Nephron progenitor cell (in vitro differentiated cells): ENCODE data around the gene GTF2I.
"Not testable (repeated sequence)": the region's sequence is repeated elsewhere in the genome, so short reads cannot be mapped to it uniquely, and the experiment has no call there.

Experiments used
- DNase-seq: peaks from one replicate; pipeline ENCODE4 v3.0.0; 2021
- H3K27ac Mint-ChIP-seq: 2 replicates; pipeline ENCODE4 v1.8.0; 2021; ENCODE audit warnings: mild to moderate bottlenecking, moderate library complexity, mixed read lengths
- H3K27me3 Mint-ChIP-seq: 2 replicates; pipeline ENCODE4 v1.8.0; 2021; ENCODE audit warnings: mild to moderate bottlenecking, low read depth, mixed read lengths; ENCODE audit not compliant: poor library complexity
- H3K36me3 Mint-ChIP-seq: 2 replicates; pipeline ENCODE4 v1.8.0; 2021; ENCODE audit warnings: low read depth, mixed read lengths
- H3K4me1 Mint-ChIP-seq: 2 replicates; pipeline ENCODE4 v1.8.0; 2021; ENCODE audit warnings: mixed read lengths
- H3K4me3 Mint-ChIP-seq: 2 replicates; pipeline ENCODE4 v1.8.0; 2021; ENCODE audit warnings: mild to moderate bottlenecking, moderate library complexity, mixed read lengths
- H3K9me3 Mint-ChIP-seq: 2 replicates; pipeline ENCODE4 v1.8.0; 2021; ENCODE audit warnings: mild to moderate bottlenecking, moderate library complexity, mixed read lengths
- CTCF ChIP-seq: fragments of 200-600 bp; sonication (generic); IDR thresholded peaks from 2 replicates; pipeline ENCODE4 v1.5.0; 2021; ENCODE audit warnings: antibody characterized with exemption

GTF2I gene

DNA sequence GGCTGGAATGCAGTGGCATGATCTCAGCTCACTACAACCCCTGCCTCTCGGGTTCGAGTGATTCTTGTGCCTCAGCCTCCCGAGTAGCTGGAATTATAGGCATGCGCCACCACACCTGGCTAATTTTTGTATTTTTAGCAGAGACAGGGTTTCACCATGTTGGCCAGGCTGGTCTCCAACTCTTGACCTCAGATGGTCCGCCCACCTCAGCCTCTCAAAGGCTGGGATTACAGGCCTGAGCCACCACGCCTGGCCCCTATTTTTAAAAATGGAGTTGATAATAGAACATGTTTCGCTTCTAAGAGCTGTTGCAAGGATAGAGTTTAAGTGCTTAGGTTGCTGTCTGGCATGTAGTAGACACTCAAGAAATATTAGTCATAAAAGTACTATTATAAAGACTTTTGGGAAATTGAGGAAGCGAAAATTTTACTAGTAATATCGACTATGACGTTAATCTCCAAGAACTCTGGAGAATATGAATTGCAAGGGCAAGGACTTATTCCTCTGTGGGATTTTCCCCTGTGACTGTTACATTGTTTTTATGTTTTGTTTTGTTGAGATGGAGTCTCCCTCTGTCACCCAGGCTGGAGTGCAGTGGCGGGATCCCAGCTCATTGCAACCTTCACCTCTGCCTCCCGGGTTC, 7.9 kb downstream of the GTF2I start:
- TF ChIP-seq CTCF = no peak
- Mint-ChIP-seq H3K27me3 (no peaks in the 10 kb centered on the region), H3K9me3 (peaks cover 10% of the 10 kb centered on the region), H3K36me3 (peaks cover 80% of the 10 kb centered on the region), H3K4me1 (peaks cover 29% of the 10 kb centered on the region), H3K4me3 (no peak overlapping the region), H3K27ac (no peak overlapping the region)
- no peak for DNase-seq

GRCh38 chr7:74667013-74667412, 9.5 kb downstream of the GTF2I start:
- peaks cover 13% of the 10 kb centered on the region for H3K4me1 Mint-ChIP-seq
- not testable (repeated sequence) for H3K9me3 Mint-ChIP-seq, H3K4me3 Mint-ChIP-seq, DNase-seq, H3K27ac Mint-ChIP-seq, H3K27me3 Mint-ChIP-seq
- peaks cover 77% of the 10 kb centered on the region for H3K36me3 Mint-ChIP-seq

DNA sequence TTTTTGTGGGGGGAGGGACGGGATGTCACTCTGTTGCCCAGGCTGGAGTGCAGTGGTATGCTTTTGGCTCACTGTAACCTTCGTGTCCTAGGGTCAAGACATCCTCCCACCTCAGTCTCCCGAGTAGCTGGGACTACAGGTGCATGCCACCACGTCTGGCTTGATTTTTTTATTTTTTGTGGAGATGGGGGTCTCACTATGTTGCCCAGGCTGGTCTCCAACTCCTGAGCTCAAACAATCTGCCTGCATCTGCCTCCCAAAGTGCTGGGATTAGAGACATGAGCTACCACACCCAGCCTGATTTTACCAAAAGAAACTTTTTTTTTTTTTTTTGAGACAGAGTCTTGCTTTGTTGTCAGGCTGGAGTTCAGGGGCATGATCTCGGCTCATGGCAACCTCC, 10.0 kb downstream of the GTF2I start:
- H3K4me1 Mint-ChIP-seq = peaks cover 13% of the 10 kb centered on the region
- not testable (repeated sequence) for H3K9me3 Mint-ChIP-seq

GRCh38 chr7:74671602-74672001, 14.1 kb downstream of the GTF2I start:
- no peak for TF ChIP-seq CTCF
- H3K4me3 Mint-ChIP-seq = no peak overlapping the region
- H3K36me3 Mint-ChIP-seq = peaks cover 69% of the 10 kb centered on the region
- H3K4me1 Mint-ChIP-seq = peaks cover 6% of the 10 kb centered on the region
- H3K27ac Mint-ChIP-seq = no peak overlapping the region
- H3K27me3 Mint-ChIP-seq = no peaks in the 10 kb centered on the region
- H3K9me3 Mint-ChIP-seq = peaks cover 6% of the 10 kb centered on the region
- DNase-seq = no peak

More for the DNA sequence above, 10.0 kb downstream of the GTF2I start:
- peaks cover 76% of the 10 kb centered on the region for H3K36me3 Mint-ChIP-seq
- DNase-seq, H3K27ac Mint-ChIP-seq, H3K4me3 Mint-ChIP-seq, H3K27me3 Mint-ChIP-seq: not testable (repeated sequence)

DNA sequence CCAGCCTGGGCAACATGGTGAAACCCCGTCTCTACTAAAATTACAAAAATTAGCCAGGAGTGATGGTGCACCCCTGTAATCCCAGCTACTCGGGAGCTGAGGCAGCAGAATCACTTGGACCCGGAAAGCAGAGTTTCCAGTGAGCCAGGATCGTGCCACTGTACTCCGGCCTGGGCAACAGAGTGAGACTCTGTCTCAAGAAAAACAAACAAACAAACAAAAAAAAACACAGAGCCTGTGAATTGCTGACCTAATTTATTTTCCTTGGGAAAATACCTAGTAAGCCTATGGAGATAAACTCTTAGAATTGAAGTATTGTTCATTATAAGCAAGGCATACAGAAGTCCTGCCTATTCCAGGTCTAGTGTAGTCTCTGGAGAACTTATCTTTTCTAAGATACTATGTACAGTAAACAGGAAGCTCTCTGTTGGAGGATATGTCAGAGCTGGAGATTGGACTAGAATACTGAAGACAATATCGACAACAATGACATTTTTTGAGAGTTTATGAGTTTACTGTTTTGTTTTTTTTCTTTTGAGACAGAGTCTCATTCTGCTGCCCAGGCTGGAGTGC, 14.9 kb downstream of the GTF2I start:
- H3K27me3 Mint-ChIP-seq = no peaks in the 10 kb centered on the region

GRCh38 chr7:74674166-74674565, 16.6 kb downstream of the GTF2I start:
- Mint-ChIP-seq H3K9me3 (peaks cover 3% of the 10 kb centered on the region), H3K4me3 (no peak overlapping the region), H3K27ac (peak overlapping the region; percentile 69), H3K36me3 (peaks cover 68% of the 10 kb centered on the region), H3K27me3 (no peaks in the 10 kb centered on the region), H3K4me1 (peaks cover 6% of the 10 kb centered on the region)
- no peak for DNase-seq
- TF ChIP-seq CTCF = no peak

More for the DNA sequence above, 14.9 kb downstream of the GTF2I start:
- Mint-ChIP-seq H3K4me1 (peaks cover 6% of the 10 kb centered on the region), H3K4me3 (no peak overlapping the region), H3K9me3 (no peaks in the 10 kb centered on the region), H3K27ac (peak overlapping the region; percentile 36), H3K36me3 (peaks cover 67% of the 10 kb centered on the region)
- no peak for DNase-seq
- no peak for TF ChIP-seq CTCF

DNA sequence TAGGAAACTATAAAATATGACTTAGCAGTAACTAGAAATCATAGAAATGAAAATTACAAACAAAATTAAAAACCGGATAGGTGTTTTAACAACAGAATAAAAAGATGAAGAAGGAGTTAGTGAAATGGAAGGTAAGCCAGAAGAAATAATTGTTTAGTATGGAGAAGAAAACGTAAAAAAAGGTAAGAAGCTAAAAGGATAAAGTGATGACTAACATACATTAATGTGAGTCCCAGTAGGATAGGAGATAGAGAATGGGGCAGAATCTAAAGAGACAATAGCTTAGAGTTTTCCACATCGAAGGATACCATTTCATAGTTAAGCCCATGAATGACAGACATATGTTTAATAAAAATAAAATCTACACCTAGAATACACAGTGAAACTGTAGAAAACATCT, 25.3 kb downstream of the GTF2I start:
- TF ChIP-seq CTCF = no peak
- Mint-ChIP-seq H3K4me3 (no peak overlapping the region), H3K9me3 (peaks cover 43% of the 10 kb centered on the region), H3K27ac (no peak overlapping the region), H3K27me3 (peaks cover 2% of the 10 kb centered on the region), H3K36me3 (peaks cover 79% of the 10 kb centered on the region), H3K4me1 (peaks cover 5% of the 10 kb centered on the region)
- no peak for DNase-seq
